ENCODE data around the gene USH2A.

DNA sequence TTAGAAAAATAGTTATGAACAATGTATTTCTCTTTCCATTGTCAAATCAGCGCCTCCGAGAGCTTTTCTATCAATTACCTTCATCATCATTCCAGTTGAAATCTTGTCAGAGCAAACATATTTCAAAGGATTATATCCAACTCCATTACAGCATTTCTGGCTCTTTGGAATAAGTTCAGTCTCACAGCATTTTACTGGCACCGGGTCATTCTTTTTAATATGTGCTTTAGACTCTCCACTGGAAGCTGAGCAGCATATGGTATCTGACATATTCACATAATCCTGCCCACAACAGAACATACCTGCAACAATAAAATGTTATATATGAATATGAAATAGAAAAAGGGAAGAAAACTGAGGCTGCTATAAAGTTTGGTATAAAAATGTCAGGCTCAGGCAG, 633.3 kb downstream of the USH2A start:
- TF ChIP-seq, protein P1, sequence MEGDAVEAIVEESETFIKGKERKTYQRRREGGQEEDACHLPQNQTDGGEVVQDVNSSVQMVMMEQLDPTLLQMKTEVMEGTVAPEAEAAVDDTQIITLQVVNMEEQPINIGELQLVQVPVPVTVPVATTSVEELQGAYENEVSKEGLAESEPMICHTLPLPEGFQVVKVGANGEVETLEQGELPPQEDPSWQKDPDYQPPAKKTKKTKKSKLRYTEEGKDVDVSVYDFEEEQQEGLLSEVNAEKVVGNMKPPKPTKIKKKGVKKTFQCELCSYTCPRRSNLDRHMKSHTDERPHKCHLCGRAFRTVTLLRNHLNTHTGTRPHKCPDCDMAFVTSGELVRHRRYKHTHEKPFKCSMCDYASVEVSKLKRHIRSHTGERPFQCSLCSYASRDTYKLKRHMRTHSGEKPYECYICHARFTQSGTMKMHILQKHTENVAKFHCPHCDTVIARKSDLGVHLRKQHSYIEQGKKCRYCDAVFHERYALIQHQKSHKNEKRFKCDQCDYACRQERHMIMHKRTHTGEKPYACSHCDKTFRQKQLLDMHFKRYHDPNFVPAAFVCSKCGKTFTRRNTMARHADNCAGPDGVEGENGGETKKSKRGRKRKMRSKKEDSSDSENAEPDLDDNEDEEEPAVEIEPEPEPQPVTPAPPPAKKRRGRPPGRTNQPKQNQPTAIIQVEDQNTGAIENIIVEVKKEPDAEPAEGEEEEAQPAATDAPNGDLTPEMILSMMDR (IDR thresholded peaks at IDR 0.05), result no peak
- TF ChIP-seq POLR2A (IDR thresholded peaks at IDR 0.05), result no peak
